ENCODE data around the gene STK31. TPM values are rescaled to one million over a fixed set of nuclear protein-coding genes. Genes with fewer than 3 reads are reported as not detected.
"Not testable (repeated sequence)": the region's sequence is repeated elsewhere in the genome, so short reads cannot be mapped to it uniquely, and the experiment has no call there.

STK31 gene
- total RNA-seq, 1 experiment from 2014 or later = 0.73 TPM

DNA sequence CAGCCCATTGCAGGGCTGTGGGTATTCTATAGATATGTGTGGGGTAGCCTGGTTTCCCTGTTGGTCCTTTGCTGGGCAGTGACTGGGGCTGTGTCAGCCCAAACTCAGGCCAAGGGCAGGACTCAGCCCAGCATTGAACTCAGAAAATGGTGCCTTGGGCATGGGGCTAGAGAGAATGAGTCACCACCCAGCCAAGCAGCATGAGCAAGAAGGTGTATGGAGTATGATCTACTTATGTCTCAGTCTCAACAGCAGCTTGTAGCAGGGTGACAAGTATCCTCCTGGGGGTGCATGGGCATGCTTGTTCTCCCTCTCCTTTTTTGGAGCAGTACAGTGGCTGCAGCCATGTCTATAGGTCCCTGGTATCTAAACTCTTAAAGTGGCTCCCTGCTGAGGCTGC, 32.0 kb downstream of the STK31 start:
- DNase-seq = no peak
- Histone ChIP-seq H3K4me3 (ENCODE audit: insufficient read depth, low read depth, low read length) (no peak overlapping the region), H3K27me3 (ENCODE audit: control insufficient read depth, insufficient read depth, low read length) (no peaks in the 10 kb centered on the region), H3K36me3 (replicated peaks; ENCODE audit: control insufficient read depth, insufficient read depth, low read length) (no peaks in the 10 kb centered on the region)

DNA sequence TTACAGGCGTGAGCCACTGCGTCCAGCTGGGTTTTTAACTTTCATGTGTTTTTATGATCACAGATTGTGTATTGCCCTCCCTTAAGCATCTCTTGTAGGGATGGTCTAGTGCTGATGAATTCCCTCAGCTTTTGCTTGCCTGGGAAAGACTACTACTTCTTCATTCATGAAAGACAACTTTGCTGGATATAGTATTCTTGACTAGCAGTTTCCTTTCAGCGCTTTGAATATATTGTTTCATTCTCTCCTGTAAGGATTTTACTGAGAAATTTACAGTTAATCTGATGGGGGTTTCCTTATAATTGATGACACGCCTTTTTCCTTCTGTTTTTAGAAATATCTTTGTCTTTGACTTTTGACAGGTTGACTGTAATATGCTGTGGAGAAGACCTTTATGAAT, 33.2 kb downstream of the STK31 start:
- H3K27me3 ChIP-seq (ENCODE audit: control insufficient read depth, insufficient read depth, low read length) = no peaks in the 10 kb centered on the region
- H3K4me3 ChIP-seq (ENCODE audit: insufficient read depth, low read depth, low read length) = no peak overlapping the region
- DNase-seq = no peak
- H3K36me3 ChIP-seq (replicated peaks; ENCODE audit: control insufficient read depth, insufficient read depth, low read length) = no peaks in the 10 kb centered on the region

DNA sequence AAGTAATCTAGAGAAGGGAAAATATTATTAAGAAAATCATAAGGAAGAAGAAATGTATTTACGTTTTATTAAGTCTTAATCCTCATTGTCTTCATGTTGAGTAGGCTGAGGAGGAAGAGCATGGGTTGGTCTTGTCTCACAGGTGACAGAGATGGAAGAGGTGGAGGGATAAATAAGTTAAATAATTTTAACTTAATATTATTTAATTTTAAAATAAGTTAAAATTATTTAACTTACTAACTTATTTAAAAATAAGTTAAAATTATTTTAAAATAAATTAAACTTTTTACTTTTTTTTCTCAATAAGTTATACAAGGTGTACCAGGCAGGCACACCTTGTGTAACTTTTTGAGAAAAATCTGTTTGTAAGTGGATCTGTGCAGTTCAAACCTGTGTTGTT, 36.6 kb downstream of the STK31 start:
- H3K27me3 ChIP-seq (ENCODE audit: control insufficient read depth, insufficient read depth, low read length) = no peaks in the 10 kb centered on the region
- H3K36me3 ChIP-seq (replicated peaks; ENCODE audit: control insufficient read depth, insufficient read depth, low read length) = no peaks in the 10 kb centered on the region
- DNase-seq = no peak
- H3K4me3 ChIP-seq (ENCODE audit: insufficient read depth, low read depth, low read length) = no peak overlapping the region

DNA sequence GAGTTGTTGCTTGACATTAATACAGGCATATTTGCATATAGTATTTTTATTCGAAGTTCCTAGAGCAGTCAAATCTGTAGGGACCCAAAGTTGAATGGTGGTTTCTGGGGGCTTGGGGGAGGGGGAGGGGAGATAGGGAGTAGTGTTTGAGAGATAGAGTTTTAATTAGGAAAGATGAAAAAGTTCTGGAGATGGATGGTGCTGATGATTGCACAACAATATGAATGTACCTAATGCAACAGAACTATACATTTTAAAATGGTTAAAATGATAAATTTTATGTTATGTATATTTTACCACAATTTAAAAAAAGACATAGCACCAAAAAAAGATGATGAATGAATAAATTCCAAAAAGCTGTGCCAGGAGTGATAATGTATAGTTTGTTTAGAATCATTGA, 41.8 kb downstream of the STK31 start:
- Histone ChIP-seq H3K4me3 (ENCODE audit: insufficient read depth, low read depth, low read length) (no peak overlapping the region), H3K27me3 (ENCODE audit: control insufficient read depth, insufficient read depth, low read length) (no peaks in the 10 kb centered on the region), H3K36me3 (replicated peaks; ENCODE audit: control insufficient read depth, insufficient read depth, low read length) (no peaks in the 10 kb centered on the region)
- DNase-seq = no peak

DNA sequence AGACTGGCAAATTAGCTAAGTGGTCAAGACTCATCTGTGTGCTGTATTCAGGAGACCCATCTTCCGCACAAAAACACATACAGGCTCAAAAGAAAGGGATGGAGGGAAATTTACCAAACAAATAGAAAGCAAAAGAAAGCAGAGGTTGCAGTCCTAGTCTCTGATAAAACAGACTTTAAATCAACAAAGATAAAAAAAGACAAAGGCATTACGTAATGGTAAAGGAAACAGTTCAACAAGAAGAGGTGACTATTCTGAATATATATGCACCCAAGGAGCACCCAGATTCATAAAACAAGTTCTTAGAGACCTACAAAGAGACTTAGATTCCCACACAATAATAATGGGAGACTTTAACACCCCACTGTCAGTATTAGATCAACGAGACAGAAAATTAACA, 48.8 kb downstream of the STK31 start:
- not testable (repeated sequence) for H3K4me3 ChIP-seq (ENCODE audit: insufficient read depth, low read depth, low read length); H3K27me3 ChIP-seq (ENCODE audit: control insufficient read depth, insufficient read depth, low read length); DNase-seq; H3K36me3 ChIP-seq (replicated peaks; ENCODE audit: control insufficient read depth, insufficient read depth, low read length)

DNA sequence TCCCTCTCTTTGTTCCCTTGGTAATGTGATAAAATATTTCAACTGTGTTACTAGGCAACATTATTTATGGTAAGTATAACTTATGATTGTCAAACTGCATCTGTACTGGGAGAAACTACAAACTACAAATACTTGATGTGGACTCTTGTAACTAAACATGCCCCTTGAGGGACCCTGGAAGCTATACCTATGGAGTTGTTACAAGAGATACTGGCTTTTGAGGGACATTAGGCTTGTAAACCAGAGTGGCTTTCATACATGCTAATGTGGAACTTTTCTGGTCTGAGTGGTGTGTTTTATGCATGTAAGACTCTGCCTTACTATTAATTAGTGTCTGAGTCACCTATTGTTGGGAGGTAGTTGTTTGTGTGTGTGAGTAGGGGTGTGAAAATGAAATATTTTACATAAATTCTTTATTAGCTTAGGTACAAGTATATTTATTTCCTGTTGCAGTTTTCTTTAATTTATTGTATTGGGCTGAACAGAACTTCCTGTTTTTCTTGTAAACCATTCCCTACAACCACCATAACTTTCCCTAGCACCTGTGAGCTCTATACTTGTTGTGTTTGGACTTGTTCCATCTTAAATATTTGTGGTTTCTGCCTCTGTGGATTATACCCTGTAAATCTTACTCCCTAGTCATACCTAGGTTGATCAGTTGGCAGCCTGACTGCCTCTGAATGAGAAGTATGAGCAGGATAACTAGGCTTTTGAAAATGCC, 49.8 kb downstream of the STK31 start:
- no peaks in the 10 kb centered on the region for H3K27me3 ChIP-seq (ENCODE audit: control insufficient read depth, insufficient read depth, low read length)
- no peak overlapping the region for H3K4me3 ChIP-seq (ENCODE audit: insufficient read depth, low read depth, low read length)
- H3K36me3 ChIP-seq (replicated peaks; ENCODE audit: control insufficient read depth, insufficient read depth, low read length) = no peaks in the 10 kb centered on the region
- DNase-seq = no peak

DNA sequence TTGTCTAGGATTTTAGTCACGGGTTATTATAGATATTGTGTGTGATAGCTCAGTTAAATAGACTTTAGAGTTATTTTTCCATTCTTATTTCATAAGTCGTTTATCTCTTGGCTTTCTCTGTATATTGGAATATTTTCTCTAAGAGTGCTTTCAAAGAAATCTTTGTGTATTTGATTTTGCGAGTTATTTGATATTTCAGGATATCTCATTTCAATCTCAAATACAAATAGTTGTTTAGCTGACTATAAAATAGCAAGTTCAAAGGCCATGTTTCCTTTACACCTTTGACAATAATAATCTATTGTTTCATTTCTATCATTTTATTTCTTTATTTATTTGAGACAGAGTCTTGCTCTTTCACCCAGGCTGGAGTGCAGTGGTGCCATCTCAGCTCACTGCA, 55.9 kb downstream of the STK31 start:
- Histone ChIP-seq H3K4me3 (ENCODE audit: insufficient read depth, low read depth, low read length) (no peak overlapping the region), H3K36me3 (replicated peaks; ENCODE audit: control insufficient read depth, insufficient read depth, low read length) (no peaks in the 10 kb centered on the region), H3K27me3 (ENCODE audit: control insufficient read depth, insufficient read depth, low read length) (no peaks in the 10 kb centered on the region)
- DNase-seq = no peak

DNA sequence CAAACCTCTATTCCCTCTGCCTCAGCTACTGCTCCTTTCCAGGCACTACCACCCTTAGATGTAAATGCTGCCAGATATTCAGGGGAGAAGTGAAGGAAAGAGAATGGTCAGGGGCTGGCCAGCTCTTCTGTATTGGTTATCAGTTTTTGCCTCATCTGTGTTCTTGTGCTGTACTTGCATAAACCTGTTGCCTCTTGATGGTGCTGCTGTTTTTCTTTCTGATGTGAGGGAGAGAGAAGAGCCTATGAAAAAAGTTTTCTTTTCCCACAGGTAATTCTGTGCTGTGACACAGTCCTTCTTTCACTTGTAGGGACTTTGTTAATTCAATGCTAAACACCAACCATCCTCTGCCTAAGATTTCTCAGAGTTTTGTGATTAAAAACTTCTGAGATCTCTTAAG, 57.5 kb downstream of the STK31 start:
- H3K27me3 ChIP-seq (ENCODE audit: control insufficient read depth, insufficient read depth, low read length) = no peaks in the 10 kb centered on the region
- no peaks in the 10 kb centered on the region for H3K36me3 ChIP-seq (replicated peaks; ENCODE audit: control insufficient read depth, insufficient read depth, low read length)
- no peak for DNase-seq

DNA sequence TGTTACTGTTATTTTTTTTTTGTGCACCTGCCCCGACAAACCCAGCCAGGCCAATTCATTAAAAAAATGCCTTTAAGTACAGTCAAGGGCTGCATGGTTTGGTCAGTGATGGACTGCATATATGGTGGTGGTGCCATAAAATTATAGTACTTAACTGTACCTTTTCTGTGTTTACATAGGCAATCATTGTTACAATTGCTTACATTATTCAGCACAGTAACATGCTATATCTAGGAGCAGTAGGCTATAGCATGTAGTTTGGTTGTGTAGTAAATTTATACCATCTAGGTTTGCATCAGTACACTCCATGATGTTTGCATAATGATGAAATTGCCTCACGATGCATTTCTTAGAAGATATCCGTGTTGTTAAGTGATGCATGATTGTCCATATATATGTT, 58.0 kb downstream of the STK31 start:
- H3K27me3 ChIP-seq (ENCODE audit: control insufficient read depth, insufficient read depth, low read length) = no peaks in the 10 kb centered on the region
- no peak overlapping the region for H3K4me3 ChIP-seq (ENCODE audit: insufficient read depth, low read depth, low read length)
- no peaks in the 10 kb centered on the region for H3K36me3 ChIP-seq (replicated peaks; ENCODE audit: control insufficient read depth, insufficient read depth, low read length)
- DNase-seq = no peak

More for the DNA sequence above, 57.5 kb downstream of the STK31 start:
- H3K4me3 ChIP-seq (ENCODE audit: insufficient read depth, low read depth, low read length) = no peak overlapping the region

DNA sequence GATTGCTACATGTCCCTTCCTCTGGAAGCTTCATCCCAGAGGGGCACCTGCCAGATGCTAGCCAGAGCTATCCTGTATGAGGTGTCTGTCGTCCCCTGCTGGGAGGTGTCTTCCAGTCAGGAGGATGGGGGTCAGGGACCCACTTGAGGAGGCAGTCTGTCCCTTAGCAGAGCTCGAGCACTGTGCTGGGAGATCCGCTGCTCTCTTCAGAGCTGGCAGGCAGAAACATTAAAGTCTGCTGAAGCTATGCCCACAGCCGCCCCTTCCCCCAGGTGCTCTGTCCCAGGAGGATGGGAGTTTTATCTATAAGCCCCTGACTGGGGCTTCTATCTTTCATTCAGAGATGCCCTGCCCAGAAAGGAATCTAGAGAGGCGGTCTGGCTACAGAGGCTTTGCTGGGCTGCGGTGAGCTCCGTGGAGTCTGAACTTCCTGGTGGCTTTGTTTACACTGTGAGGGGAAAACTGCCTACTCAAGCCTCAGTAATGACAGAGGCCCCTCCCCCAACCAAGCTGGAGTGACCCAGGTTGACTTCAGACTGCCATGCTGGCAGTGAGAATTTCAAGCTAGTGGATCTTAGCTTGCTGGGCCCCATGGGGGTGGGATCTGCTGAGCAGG, 69.3 kb downstream of the STK31 start:
- H3K4me3 ChIP-seq (ENCODE audit: insufficient read depth, low read depth, low read length); H3K27me3 ChIP-seq (ENCODE audit: control insufficient read depth, insufficient read depth, low read length); H3K36me3 ChIP-seq (replicated peaks; ENCODE audit: control insufficient read depth, insufficient read depth, low read length); DNase-seq: not testable (repeated sequence)

DNA sequence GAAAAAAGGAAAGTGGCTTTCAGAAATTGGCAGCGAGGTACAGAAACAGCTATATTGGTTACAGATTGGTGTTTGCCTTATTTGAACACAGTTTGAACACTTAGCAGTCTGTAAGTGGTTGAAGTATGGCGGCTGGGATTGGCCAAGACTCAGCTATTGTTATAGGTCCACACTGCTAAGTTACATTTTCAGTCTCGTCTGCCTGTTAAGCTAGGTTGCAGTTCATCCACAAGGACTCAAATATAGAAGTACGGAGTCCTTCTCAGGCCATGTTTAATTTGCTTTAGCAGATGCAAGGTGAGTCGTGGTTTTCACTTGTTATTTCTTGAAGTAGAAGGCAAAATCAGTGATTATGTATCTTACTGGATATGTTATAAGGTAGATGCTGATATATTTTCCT, 73.1 kb downstream of the STK31 start:
- no peak overlapping the region for H3K4me3 ChIP-seq (ENCODE audit: insufficient read depth, low read depth, low read length)
- no peaks in the 10 kb centered on the region for H3K27me3 ChIP-seq (ENCODE audit: control insufficient read depth, insufficient read depth, low read length)
- no peaks in the 10 kb centered on the region for H3K36me3 ChIP-seq (replicated peaks; ENCODE audit: control insufficient read depth, insufficient read depth, low read length)
- no peak for DNase-seq

DNA sequence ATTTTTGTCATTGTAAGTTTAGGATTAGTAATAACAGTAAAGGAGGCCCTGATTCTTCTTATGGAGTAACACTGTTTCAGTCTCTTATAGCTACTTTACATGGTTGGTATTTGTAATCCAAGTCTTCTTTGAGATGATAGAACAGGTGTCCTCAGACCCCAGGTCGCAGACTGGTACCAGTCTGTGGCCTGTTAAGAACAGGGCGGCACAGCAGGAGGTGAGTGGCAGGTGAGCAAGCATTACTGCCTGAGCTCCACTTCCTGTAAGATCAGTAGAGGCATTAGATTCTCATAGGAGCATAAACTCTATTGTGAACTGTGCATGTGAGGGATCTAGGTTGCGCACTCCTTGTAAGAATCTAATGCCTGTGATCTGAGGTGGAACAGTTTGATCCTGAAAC, 77.3 kb downstream of the STK31 start:
- DNase-seq = no peak

DNA sequence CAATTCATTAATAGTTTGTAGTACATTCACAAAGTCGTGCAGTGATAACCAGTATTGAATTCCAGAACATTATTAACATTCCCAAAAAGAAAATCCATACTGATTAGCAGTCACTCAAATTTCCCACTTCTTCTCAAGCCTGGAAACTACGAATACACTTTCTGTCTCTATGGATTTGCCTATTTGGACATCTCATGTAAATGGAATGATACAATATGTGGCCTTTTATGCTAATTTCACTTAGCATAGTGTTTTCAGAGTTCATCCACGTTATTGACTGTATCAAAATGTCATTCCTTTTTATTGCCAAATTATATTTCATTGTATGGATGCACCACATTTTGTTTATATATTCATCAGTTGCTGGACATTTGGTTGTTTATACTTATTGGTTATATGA, 78.8 kb downstream of the STK31 start:
- no peaks in the 10 kb centered on the region for H3K27me3 ChIP-seq (ENCODE audit: control insufficient read depth, insufficient read depth, low read length)
- H3K4me3 ChIP-seq (ENCODE audit: insufficient read depth, low read depth, low read length) = no peak overlapping the region
- DNase-seq = no peak
- H3K36me3 ChIP-seq (replicated peaks; ENCODE audit: control insufficient read depth, insufficient read depth, low read length) = no peaks in the 10 kb centered on the region

More for the DNA sequence above, 77.3 kb downstream of the STK31 start:
- Histone ChIP-seq H3K27me3 (ENCODE audit: control insufficient read depth, insufficient read depth, low read length) (no peaks in the 10 kb centered on the region), H3K4me3 (ENCODE audit: insufficient read depth, low read depth, low read length) (no peak overlapping the region), H3K36me3 (replicated peaks; ENCODE audit: control insufficient read depth, insufficient read depth, low read length) (no peaks in the 10 kb centered on the region)

DNA sequence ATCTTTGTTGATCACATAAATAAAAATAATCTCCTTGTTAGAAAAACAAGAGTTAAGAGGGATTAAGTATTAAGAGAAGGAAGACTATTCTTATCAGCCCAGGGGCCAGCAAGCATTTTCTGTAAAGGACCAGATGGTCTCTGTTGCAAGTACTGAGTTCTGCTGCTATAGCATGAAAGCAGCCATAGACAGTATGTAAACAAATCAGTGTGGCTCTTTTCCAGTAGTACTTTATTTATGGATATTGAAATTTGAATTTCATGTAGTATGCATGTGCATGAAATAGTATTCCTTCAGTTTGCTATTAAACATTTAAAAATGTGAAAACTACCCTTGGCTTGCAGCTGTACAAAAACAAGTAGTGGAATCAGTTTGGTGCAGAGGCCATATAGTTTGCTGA, 81.7 kb downstream of the STK31 start:
- H3K27me3 ChIP-seq (ENCODE audit: control insufficient read depth, insufficient read depth, low read length) = no peaks in the 10 kb centered on the region
- no peaks in the 10 kb centered on the region for H3K36me3 ChIP-seq (replicated peaks; ENCODE audit: control insufficient read depth, insufficient read depth, low read length)
- DNase-seq = no peak
- H3K4me3 ChIP-seq (ENCODE audit: insufficient read depth, low read depth, low read length) = no peak overlapping the region

DNA sequence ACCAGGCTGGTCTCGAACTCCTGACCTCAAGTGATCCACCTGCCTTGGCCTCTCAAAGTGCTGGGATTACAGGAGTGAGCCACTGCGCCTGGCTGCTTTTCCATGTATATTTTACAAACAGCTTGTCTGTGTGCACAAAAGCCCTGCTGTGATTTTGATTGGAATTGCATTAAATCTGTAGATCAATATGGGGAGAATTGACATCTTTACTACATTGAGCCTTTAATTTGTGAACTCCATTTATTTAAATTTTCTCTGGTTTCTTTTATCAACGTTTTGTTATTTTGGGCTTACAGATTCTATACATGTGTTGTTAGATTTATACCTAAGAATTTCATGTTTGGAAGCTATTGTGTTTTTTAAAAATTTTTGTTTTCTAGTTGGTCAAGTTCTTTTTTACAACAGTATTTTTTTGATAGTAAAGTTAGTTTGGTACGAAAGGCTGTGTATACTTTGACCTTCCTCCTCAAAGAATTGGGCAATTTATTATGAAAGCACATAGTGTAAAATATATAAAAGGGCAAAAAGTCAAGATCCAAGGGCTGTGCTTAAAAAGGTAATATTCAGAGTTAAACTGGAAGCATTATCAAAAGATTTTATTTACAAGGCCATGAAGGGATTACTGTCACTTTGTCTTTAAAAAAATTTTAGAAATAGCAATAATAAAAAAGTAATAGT, 92.8 kb downstream of the STK31 start:
- no peak overlapping the region for H3K4me3 ChIP-seq (ENCODE audit: insufficient read depth, low read depth, low read length)
- no peak for DNase-seq
- H3K27me3 ChIP-seq (ENCODE audit: control insufficient read depth, insufficient read depth, low read length) = no peaks in the 10 kb centered on the region
- H3K36me3 ChIP-seq (replicated peaks; ENCODE audit: control insufficient read depth, insufficient read depth, low read length) = no peaks in the 10 kb centered on the region

Measured in H7 (cell line).